Fibroblast of peridontal ligament (primary cell): ENCODE results near the gene GLT6D1.

ENCODE experiments used
- DNase-seq: peaks from one replicate; pipeline ENCODE4 v3.0.0-alpha.2; 2010; ENCODE audit errors: extremely low read depth

GLT6D1 gene

DNA sequence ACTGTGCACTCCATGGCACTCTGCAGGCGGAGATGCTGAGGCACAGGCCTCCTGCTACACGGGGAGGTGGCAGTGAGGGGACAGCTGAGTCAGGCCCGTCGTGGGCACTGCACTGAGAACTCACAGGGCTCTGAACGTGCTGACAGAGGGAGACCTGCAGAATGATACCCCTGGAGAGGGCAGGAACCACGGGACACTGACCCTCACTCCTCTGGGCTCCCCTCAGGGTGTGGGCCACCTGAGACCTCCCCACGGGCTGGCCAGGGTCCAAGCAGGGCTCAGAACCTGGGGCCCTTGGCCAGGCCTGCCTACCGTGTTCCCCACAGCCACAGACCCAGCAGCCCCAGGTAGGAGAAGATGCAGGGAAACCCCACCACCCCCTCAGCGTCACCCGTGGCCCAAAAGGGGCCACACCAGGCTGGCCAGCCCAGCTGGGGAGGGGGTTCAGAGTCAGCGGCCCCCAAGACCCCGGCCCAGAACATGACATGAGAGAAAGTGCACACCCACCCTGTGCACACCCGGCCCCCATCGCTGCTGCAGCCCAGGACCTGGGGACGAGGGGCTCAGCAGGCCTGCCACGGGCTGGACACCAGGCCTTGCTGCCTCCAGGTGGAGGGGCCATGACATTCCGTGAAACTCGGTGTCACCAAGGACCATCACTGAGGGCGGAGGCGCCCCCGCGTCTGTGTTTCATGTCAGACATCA lies 30.9 kb downstream of the GLT6D1 start:
- no peak for DNase-seq

DNA sequence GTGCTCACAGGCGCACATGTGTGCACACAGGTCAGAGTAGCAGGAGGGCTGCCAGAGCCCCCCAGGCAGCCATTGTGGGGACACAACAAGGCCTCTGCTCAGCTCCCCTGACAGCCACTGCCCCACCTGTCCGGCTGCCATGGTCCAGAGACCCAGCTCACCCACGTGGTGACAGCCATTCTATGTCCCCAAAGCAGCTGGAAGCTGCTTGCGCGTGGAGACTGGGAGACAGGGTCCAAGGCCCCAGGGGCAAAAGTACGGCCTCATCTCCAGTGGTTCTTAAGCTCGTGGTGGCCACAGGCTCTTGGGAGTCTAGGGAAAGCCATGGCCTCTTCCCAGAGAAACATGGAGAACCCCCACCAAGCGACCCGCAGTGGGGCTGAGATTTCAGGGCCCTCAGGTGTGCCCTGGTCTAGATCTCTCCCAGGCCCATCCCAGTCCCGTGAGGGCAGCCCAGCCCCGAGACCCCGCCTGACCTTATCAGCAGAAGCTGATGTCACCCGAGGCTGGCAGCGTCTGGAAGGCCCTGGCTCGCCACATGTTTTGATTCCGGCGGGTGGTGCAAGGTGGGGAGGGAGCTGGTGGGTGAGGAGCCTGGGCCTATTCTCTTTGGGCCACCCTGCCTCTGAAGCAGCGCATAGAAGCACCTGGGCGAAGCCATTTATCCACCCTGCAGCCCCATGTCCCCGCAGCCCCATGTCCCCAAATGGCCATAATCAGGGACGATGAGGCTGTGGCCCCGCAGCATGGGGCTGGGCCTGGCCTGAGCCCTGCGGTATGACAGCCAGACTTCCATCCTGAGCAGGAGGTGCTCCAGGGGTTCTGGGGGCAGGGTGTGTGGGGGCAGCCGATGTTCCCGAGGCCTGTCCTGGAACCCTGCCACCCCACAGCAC lies 31.7 kb downstream of the GLT6D1 start:
- DNase-seq = no peak

DNA sequence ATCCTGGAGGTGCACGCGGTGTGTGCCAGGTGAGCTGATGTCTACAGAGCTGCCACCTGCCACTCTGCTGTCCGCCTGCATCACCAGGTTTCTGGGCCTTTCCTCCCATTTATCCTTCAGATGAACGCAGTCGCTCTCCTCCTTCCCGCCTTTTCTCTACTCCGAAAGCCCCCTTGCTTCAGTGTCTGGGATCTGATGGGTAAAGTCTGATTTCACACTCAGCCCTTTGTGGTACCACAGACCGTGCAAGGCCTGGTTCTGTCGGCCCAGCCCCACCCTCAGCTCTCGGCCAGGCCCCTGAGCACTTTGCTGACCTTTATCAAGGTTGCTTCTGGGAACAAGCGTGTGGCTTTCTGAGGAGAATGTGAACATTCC lies 32.5 kb downstream of the GLT6D1 start:
- no peak for DNase-seq

DNA sequence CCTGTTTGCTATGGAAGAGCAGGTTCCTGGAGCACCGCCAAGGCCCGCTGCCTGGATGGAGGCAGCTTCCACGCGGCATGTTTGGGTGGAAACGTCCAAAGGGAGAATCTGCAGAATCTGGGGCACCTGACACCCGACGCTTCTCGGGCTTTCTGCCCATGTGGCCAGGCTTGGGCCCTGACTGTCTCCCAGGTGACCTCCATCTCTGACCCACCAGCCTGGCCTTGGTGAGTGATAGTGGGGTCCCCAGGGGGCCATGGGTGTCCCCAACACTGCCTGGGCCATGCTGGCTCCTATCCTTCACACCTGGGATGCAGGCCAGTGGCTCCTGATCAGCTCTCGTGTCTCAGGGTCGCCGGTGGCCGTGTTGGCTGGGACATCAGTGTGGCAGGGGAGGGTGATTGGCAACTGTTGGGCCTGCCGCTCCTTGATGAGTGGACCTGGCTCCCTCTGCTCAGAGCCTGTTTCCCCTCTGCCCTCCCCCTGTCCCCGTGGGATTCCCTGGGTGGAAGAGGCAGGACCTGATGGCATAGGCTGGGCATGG lies 34.0 kb downstream of the GLT6D1 start:
- no peak for DNase-seq

DNA sequence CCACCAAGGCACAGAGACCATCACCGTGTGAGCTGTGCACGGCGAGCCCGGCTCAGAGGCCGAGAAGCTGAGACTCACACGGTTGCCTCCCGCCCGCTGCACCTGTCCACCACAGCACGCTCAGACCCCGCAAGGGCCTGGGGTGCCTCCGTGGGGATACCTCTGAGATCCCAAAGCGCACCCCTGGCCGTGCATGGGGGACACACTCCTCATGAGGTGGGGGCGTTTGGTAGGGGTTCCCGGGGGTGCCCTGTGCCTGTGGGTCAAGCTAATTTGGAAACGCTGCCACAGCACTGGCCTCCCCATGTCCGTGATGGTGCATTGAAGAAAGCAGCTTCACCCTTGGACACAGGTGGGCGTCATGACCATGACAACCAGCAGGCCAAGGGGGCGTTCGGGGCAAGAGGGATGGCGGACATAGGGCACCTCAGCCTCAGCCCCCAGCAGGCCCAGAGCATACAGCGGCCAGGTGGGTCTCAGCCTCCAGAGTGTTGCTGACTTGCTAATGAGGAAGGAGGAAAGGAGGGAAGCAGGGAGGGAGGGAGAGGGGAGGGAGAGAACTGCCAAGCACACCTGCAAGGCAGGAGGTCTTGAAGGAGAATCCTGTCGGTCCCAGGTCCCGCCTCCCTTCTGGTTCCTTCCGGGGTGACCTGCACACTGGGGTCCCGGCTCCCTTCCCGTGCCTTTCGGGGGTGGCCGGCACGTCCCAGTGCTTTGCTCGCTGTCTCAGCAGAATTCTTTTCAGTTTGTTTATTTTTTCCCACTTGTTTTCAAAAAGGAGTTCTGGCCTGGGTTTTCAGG lies 34.7 kb downstream of the GLT6D1 start:
- DNase-seq = no peak

DNA sequence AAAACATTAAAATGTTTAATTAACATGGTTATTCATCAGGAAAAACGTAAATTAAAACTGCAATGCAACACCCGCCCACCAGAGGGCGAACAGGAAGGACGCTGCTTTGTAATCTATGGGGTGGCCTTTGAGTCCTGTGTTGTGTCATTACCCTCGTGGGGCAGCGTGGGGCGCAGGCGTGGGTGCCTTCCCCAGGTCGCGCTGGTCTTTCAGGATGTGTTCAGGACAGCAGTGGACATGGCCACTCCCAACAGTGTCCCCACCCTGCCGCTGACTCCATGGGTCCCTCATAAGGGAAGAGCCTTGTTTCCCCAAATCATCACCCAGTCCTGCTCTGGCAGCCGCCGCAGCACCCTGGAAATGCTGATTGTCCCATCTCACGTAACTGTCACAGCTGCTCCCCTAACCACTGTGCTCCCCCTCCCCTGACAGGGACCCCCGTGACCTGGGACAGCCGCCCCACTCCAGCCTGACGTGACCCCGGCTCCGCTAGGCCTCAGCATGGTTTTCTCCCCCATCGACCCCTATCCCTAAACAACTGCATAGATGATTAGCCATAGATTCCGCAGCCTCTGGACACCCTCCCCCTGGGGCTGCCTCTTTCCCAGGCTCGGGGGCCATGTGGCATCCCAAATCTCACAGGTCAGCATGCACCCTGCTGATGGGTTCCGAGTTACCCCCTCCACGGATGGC lies 36.4 kb downstream of the GLT6D1 start:
- DNase-seq = peak; percentile 34

DNA sequence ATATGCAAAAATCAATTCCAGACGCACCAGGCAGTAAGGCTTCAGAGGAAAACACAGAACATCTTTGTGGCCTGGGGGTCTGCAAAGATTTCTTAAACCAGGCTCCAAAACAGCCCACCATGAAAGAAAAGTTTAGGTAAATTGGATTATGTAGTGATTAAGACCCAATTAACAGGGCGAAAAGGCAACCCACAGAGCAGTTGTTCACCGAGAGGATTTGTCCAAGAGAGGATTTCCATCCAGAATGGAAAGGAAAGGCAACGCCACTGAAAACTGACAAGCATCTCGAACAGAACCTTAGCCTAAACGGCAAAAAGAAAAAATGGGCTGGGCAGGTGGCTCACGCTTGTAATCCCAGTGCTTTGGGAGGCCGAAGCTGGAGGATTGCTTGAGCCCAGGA lies 37.4 kb downstream of the GLT6D1 start:
- no peak for DNase-seq

DNA sequence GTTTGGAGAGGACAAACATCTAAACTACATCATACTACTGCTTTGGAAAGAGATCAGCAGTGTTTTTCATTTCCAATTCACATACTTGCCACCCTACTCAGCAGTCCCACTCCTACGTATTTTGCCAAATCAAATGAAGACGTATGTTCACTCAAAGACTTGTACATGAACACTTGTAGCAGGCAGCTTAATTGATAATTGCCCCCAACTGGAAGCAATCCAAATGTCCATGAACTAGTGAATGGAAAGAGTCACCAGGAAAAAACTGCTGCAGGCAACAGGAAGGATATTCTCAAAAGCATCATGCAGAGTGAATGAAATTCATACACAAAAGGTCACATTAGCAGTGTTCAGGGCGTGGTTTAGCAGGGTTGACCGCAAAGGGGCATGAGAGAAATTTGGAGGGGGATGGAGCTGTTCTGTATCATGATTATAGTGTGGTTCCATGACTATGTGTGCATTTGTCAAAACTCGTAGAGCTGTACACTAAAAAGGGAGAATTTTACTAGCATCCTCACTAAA lies 39.0 kb downstream of the GLT6D1 start:
- DNase-seq = no peak

DNA sequence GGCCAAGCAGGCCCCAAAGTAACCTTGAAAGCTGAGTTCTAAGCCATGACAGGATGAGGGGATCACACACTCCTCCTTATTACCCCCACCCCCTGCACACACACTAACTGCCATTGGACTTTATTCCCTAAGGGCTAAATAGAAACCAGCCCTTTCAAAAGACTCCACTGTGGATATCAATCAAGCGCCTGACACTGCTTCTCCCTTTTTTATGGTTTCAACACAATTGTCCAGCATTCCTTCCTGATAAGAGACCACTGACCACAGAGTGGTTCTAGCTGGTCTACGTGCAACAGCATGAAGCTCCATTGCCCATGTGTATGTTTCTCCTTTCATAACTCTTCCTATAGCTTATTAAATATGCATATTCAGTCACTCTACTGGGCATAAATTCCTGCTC lies 43.1 kb downstream of the GLT6D1 start:
- DNase-seq = no peak

DNA sequence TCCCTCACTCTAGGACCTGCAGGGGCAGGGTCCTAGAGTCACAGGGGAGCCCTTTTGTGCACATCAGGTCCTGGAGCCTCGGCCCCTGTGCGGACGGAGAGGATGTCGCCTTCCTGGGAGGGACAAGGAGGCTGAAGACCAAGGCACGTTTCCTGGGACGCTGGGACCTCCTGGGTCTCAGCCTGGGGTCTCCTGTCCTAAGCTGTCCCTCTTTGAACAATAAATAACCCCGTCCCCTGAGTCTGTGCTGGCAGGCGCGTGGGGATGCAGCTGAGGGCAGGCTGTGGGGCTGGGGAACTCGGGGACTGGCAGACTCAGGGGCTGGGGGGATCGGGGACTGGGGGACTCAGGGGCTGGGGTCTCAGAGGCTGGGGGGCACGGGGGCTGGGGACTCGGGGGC lies 46.7 kb downstream of the GLT6D1 start:
- DNase-seq = no peak

DNA sequence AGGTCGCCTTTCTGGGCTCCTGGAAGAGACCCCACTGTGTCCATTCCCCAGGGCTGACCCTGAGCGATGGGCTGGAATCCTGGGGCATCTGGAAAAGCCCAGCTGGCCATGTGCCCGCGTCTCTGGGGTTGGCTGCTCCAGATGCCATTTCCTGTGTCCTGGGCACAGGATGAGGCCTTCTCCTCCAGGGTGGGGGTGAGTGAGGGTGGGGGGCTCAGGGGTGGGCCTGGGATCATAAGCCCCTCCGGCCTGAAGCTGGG lies 47.1 kb downstream of the GLT6D1 start:
- no peak for DNase-seq

DNA sequence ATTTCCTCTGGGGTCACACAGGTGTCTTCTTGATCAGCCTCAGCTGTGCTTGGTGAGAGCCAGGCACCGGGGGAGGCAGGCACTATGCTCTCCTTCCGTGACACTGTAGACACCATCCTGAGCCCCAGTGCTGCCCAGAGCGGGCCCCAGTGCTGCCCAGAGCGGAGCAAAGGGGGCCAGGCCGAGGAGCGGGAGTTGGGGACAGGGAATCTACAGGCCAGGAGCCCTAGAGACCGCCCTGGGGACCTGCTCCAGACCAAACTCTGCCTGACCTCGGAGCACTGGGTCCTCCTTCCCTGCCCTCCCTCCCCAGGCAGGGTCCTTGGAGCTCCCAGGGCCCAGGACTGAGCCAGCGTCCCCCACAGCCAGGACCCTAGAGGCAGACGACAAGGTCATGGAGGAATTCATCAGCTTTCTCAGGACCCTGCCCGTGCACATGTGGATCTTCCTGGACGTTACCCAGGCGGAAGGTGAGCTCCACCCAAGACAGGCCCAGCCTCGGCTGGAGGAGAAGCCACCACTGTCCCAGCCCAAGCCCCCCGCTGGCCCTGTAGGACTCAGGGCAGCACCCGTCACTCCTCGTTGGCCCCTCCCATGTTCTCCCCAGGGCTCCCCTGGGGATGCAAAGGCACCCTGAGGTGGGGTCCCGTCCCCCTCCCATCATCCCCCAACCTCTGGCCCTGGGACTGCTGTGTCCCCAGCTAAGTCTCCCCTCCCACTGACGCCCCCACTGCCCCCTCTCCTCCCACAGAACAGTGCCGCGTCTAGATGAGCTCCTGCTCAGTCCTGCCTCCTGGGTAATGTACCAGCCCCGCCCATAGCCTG lies 47.6 kb downstream of the GLT6D1 start:
- no peak for DNase-seq

DNA sequence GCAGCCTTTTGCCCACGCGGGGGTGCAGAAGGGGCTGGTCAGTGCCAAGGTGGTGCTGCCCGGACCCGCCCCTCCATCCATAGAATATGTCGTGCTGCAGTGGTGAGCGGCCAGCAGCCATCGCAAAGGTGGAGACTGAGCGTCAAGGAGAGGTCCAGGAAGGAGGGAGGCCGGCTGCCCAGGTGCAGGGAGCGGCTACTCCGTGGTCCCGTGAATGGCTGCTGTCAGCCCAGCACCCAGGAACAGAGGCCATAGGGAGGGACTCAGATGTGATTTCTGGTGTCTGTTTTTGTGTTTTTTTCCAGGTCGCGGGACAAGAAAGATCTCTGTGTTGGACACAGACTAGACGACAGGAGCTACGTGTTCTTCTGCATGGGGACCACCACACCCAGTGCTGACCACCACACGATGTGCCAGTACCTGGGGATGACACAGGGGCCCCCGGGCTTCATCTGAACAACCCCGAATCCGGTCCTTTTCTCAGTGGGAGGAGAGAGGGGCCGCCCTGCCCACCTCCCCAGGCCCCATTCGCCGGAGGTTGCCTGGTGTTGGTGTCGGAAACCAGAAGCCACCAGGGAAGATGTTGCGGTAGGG lies 48.8 kb downstream of the GLT6D1 start:
- DNase-seq = no peak

DNA sequence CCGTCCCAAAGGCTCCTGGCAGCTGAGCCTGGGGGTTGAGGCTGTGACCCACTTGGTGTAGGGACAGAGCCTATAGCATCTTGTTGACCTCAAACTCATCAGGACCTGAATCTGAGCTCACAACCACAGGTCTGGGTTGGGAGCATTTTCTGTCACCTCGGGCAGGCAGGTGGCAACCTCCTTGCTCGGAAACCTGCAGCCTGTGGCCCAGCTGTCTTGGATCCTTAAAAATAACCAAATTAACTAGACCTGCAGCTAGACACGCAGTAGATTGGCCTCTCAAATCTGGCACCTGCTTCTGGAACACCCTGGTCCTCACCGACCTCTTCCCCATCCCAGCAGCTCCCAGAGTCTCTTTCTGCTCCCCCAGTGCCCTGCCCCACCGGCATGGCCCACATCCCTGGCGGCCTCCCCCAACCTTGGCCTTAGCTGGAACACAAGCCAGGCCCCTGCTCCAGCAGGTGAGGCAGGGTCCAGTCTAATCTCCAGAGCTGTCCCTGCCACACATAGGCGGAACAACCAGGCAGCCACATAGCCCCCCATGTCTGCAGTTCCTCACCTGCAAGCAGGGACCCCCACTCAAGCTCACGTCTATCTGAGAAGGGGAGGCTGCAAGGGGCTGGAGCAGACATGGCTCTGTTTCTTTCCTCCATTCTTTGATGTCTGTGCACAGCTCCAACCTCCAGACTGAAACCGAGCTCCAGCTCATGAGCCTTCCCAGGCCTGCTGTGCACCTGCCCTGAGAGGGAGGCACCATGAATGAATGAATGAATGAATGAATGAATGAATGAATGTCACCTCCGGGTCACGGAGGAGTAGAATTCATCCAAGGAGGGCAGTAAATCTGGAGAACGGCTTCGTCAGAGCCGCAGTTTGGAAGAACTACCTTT lies 49.5 kb downstream of the GLT6D1 start:
- no peak for DNase-seq

DNA sequence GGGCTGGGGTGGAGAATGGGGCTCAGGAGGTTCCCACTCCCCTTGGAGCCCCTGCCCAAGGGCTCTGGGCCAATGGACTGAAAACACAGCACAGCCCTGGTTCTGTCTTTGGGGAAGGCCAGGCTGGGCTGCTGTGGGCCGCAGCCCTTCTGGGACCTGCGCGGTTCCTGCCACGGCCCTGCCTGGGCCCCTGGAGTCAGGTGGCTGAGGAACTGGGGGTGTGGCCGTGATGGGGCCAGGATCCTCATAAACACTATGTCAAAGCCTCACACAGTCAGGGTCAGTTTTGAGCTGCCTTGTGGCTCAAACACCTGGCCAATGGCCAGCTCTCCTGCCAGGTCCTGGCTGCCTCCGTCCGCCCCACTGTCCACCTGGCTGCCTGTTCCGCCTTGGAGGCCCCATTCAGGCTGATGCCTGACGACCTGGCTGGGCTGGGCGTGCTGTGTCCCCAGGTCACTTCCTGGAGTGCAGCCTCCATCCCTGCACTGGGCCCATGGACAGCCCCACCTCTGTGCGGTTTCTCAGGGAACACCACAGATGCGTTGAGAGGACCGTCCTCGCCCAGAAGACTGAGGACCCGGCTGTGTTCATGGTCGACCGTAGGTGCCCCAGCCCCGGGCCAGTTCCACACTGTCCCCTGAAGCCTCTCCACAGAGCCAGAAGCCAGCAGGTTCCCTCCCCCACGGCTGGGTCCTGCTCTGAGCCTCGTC lies 50.3 kb downstream of the GLT6D1 start:
- no peak for DNase-seq

DNA sequence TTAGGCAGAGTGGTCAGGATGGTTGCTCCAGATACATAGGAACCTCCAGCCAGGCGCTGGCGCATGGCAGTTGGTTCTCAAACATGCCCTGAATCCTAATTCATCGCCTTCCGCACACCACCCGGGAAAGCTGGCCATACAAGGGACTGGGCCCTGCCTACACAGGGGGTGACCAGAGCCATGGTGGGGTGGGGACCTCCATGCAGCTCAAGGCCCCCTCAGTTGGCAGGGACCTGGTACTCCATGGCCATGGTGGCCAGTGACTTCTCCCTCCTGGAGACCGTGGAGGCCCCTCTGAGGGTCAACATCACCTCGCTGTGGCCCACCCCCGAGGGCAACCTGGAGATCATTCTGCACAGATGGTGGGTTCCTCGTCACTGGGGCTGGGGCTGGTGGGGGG lies 51.0 kb downstream of the GLT6D1 start:
- no peak for DNase-seq

DNA sequence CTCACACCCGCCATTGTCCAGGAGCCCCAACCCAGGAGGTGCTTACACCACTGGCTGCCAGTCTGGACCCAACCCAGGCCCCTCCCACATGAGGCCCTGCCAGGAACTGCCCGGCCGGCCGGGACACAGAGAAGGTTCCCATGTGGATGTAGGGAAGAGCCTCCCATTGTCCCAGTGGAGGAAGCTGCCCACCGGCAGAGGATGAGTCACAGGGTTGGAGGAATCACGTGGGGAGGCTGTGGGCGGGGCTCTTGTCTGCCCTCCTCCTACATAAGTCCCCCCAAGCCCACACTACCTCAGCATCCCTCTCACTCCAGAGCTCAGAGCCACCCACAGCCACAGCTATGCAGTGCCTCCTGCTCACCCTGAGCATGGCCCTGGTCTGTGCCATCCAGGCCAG lies 51.7 kb downstream of the GLT6D1 start:
- DNase-seq = no peak

DNA sequence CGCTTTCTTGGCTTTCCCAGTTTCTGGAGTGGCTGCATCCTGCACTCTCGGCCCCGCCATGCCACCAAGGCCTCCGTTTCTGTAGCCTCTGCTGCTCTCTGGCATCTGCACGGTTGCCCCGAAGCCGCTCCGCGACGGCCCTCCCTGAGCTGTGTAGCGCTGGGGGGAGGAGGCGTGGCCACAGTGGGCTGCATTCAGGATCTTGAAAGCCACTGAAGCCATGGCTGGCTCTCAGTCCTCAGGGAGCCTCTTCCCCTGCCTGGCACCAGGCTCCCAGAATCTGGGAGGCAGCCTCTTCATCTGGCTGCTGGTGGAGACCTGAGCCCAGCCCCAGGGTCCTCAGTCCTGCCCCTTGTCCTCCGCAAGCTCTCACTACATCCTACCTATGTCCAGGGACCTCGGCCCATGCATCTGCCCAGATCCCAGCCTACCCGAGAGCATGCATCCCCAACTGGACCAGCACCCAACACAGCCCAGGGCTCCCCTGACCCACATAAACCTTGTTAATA lies 52.7 kb downstream of the GLT6D1 start:
- no peak for DNase-seq

DNA sequence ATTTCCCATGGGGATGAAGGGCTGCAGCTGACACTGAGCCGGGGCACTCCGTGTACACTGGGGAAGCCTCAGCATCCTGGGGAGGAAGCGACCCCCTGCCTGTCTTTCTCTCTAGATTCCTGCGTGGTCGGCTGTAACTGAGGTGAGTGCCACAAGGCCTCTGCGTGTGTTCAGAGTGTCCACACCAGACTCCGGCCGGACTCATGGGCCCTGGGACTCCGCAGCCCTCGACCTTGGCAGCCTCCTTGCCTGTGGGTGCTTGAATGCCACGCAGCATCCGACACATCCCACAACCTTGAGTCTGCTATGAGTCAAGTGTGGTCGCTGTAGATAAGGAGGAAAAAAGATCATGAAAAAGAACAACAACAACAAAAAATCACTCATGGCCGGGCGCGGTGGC lies 54.4 kb downstream of the GLT6D1 start:
- no peak for DNase-seq
